GM19035 (cell line): ENCODE data around the gene VEZT.
A peak's percentile ranks its signal among the peaks of the same experiment; 100 is the strongest.

Source experiments
- ATAC-seq: cut with Tn5 transposase; IDR thresholded peaks from one replicate; pipeline ENCODE4 v1.9.1; 2021; ENCODE audit not compliant: unreplicated experiment

The VEZT gene

GRCh38 chr12:95198914-95199313 is 18.7 kb upstream of the VEZT start:
- no peak for ATAC-seq

GRCh38 chr12:95200128-95200894 is 17.3 kb upstream of the VEZT start:
- no peak for ATAC-seq

- ATAC-seq: no peak
These were observed 16.4 kb upstream of the VEZT start for GRCh38 chr12:95201056-95201670.

DNA sequence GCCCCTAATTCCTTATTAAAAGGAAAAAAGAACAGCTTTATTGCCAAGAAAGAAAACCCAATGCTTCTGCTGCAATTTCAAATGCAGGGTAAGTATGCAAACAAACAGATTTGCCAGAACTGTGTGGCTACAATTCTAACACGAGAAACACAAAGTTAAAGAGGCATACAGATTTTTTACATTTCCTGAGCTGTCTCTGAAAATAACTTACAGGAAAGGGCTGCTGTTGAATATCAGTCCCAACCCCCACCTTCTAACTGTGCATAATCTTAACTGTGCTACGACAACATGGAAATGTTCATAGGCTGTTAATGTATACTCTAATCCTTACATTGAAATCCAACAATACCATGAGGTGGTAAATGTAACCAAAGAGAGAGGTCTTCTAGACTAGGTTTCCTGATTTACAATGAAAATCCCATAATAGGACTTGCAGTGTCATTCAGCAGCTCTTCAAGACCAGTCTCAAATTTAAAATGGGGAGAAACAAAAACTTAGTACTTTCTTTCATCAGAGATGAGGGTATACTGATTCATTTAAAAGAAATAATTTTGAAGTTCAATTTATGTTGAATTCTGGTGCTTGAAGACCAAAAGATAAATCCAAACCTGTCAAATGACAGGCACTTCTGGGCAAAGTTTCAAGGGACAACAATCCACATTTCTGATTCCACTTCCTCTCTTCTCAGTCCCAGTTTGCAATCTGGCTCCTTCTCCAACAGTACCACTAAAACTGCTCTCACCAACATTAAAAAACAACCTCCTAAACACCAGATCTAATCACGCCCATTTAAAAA is 14.7 kb upstream of the VEZT start:
- no peak for ATAC-seq

GRCh38 chr12:95203487-95204030 is 14.0 kb upstream of the VEZT start:
- no peak for ATAC-seq

GRCh38 chr12:95204141-95204866 is 13.3 kb upstream of the VEZT start:
- no peak for ATAC-seq

GRCh38 chr12:95205016-95205624 is 12.5 kb upstream of the VEZT start:
- no peak for ATAC-seq

DNA sequence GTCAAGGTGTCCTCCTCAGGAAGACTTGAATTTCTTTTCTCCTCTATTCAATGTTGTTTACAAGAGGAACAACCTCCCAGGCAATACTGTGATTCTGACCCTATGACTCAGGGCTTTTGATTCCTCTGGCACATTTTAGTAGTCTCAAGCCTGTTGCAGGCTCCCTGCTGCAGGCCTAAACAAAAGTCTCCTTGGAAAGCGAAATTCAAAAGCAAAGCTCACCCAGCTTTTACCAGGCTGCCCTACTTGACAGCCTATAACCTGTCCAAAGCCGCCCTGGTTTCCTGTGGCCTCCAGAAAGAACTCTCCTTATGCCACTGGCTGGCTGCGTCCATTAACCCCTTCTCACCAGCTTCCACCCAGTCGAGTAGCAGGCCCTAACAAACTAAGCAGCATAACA is 11.9 kb upstream of the VEZT start:
- no peak for ATAC-seq

DNA sequence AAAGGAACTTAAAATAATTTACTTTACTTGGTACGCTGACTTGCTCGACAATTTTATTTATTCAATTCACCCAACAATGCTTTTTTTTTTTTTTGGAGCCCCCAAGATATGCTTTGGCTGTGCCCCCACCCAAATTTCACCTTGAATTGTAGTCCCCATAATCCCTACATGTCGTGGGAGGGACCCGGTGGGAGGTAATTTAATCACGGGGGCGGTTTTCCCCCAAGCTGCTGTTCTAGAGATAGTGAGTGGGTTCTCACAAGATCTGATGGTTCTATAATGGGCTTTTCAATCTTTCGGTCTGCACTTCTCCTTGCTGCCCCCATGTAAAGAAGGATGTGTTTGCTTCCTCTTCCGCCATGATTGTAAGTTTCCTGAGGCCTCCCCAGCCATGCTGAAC is 10.7 kb upstream of the VEZT start:
- no peak for ATAC-seq

DNA sequence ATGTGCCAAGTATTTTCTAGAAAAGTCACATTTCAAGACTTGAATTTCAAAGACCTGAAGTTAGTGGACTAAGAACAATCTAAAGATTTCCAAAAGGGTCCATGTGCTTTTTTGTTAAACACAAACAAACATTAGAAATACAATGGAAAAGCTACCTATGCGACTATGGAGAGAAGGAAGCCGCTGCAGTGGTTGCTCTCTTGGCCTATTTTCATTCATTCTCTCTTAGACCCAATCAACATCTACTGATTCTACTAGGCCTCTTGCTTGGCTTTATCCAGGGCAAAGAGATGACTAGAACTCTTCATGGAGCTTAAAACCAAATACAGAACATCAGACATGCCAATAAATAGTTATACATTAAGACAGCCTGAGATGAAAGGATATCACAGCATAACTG is 10.2 kb upstream of the VEZT start:
- no peak for ATAC-seq

GRCh38 chr12:95208678-95209077 is 8.9 kb upstream of the VEZT start:
- ATAC-seq: no peak

- no peak for ATAC-seq
These were observed 5.0 kb upstream of the VEZT start for GRCh38 chr12:95212586-95212985.

- no peak for ATAC-seq
These were observed 4.5 kb upstream of the VEZT start for GRCh38 chr12:95213119-95213518.

DNA sequence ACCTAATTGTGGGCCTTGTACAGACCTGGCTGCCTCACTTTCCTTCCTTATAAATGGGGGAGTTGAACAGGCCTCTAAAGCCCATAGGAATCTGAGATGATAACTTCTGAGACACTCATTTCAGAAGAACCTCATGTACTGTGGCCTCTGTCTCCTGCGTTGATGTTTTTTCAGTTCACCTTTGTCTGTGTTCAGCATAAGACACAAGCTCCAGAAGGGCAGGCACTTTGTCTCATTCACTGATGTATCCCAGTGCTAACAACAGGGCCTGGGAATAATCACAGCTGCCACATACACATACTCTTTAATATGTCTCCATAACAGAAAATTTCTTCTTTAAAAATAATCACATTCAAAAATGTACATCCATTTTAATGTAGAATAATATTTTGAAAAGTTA is 3.7 kb upstream of the VEZT start:
- ATAC-seq: no peak

GRCh38 chr12:95214466-95214865 is 3.1 kb upstream of the VEZT start:
- ATAC-seq: no peak

DNA sequence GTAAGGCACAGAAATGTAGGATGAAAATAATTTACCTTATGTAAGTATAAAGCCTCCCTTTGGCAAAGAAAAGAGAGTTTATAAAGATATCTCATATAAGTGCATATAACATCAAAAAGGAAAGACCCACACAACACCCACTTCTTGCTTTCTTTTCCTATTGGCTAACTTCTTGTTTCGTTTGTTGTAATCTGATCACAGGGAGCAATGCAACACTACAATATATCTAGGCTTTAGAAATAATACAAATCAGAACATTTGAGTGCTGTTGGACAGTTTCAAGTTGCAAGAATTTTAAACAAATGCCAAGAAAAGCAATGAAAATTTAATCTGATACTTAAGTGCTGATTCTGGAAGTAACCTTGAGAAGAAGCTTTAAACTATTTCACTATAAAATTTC is 1.7 kb upstream of the VEZT start:
- ATAC-seq: no peak

GRCh38 chr12:95216711-95217376 is 763 bp upstream of the VEZT start:
- ATAC-seq: peak; percentile 23

GRCh38 chr12:95218150-95219133 is 835 bp downstream of the VEZT start:
- no peak for ATAC-seq

DNA sequence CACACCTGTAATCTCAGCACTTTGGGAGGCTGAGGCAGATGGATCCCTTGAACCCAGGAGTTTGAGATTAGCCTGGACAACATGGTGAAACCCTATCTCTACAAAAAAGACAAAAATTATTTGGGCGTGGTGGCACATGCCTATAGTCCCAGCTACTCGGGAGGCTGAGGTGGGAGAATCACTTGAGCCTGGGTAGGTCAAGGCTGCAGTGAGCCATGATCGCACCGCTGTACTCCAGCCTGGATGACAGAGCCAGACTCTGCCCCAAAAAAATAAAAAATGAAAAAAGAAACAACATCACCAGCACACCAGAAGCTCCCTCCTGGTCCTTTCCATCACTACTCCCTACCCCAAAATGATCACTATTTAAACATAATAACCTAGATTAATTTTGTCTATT is 2.6 kb downstream of the VEZT start:
- ATAC-seq: no peak
